Chondrocyte (in vitro differentiated cells): ENCODE results near the gene ATP7B. TPM values are rescaled to one million over a fixed set of nuclear protein-coding genes. Genes with fewer than 3 reads are reported as not detected.

Experiments
- DNase-seq: peaks from one replicate; pipeline ENCODE4 v3.0.0; 2021; ENCODE audit warnings: mixed read lengths, low spot score
- H3K27ac Mint-ChIP-seq: one replicate; pipeline ENCODE4 v1.8.0; 2021; ENCODE audit warnings: mild to moderate bottlenecking, moderate library complexity, mixed read lengths; ENCODE audit not compliant: unreplicated experiment
- H3K27me3 Mint-ChIP-seq: 2 replicates; pipeline ENCODE4 v1.8.0; 2021; ENCODE audit warnings: low read depth, mixed read lengths
- H3K36me3 Mint-ChIP-seq: 2 replicates; pipeline ENCODE4 v1.8.0; 2021; ENCODE audit warnings: low read depth, mixed read lengths
- H3K4me1 Mint-ChIP-seq: 2 replicates; pipeline ENCODE4 v1.8.0; 2021; ENCODE audit warnings: low read depth, mild to moderate bottlenecking, mixed read lengths
- H3K4me3 Mint-ChIP-seq: one replicate; pipeline ENCODE4 v1.8.0; 2021; ENCODE audit warnings: mild to moderate bottlenecking, moderate library complexity, mixed read lengths; ENCODE audit not compliant: unreplicated experiment
- H3K9me3 Mint-ChIP-seq: 2 replicates; pipeline ENCODE4 v1.8.0; 2021; ENCODE audit warnings: low read depth, mixed read lengths
- total RNA-seq: library from RNA; stranded (reverse); gene quantifications from 3 replicates; pipeline ENCODE4 v1.2.1, GENCODE V29; 2021
- TF ChIP-seq, protein P1 (sequence below): fragments of 200-600 bp; sonication (generic); IDR thresholded peaks from 2 replicates; pipeline ENCODE4 v1.5.0; 2021; ENCODE audit warnings: antibody characterized with exemption, mild to moderate bottlenecking, moderate library complexity

ATP7B gene
- total RNA-seq, 1 donor from 2014 or later, result 16.8 TPM

DNA sequence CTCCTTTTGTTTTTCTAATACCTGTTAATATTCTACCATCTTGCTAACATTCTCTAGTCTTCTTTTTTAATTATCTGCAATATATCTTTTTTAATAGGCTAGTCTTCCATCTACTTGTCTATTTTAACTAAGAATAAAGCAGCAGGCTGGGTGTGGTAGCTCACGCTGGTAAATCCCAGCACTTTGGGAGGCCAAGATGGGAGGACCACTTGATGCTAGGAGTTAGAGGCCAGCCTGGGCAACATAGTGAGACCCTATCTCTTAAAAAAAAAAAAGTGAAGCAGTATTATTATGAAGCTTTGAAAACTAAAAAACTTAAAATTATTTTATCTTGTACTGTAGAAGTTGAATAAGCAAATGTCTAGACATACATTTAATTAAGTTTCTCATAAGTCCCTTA lies 16.6 kb upstream of the ATP7B start:
- H3K27me3 Mint-ChIP-seq, result no peaks in the 10 kb centered on the region
- peaks cover 14% of the 10 kb centered on the region for H3K9me3 Mint-ChIP-seq
- H3K36me3 Mint-ChIP-seq, result peaks cover 49% of the 10 kb centered on the region
- TF ChIP-seq, protein P1, sequence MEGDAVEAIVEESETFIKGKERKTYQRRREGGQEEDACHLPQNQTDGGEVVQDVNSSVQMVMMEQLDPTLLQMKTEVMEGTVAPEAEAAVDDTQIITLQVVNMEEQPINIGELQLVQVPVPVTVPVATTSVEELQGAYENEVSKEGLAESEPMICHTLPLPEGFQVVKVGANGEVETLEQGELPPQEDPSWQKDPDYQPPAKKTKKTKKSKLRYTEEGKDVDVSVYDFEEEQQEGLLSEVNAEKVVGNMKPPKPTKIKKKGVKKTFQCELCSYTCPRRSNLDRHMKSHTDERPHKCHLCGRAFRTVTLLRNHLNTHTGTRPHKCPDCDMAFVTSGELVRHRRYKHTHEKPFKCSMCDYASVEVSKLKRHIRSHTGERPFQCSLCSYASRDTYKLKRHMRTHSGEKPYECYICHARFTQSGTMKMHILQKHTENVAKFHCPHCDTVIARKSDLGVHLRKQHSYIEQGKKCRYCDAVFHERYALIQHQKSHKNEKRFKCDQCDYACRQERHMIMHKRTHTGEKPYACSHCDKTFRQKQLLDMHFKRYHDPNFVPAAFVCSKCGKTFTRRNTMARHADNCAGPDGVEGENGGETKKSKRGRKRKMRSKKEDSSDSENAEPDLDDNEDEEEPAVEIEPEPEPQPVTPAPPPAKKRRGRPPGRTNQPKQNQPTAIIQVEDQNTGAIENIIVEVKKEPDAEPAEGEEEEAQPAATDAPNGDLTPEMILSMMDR, result no peak
- H3K4me1 Mint-ChIP-seq, result peaks cover 19% of the 10 kb centered on the region
- no peak overlapping the region for H3K4me3 Mint-ChIP-seq
- no peak overlapping the region for H3K27ac Mint-ChIP-seq
- DNase-seq, result no peak

GRCh38 chr13:52026246-52026626 lies 15.0 kb upstream of the ATP7B start:
- Mint-ChIP-seq H3K4me1 (peaks cover 19% of the 10 kb centered on the region), H3K27me3 (no peaks in the 10 kb centered on the region), H3K4me3 (no peak overlapping the region), H3K9me3 (peaks cover 14% of the 10 kb centered on the region), H3K27ac (no peak overlapping the region), H3K36me3 (peaks cover 52% of the 10 kb centered on the region)
- DNase-seq, result no peak
- TF ChIP-seq, protein P1, result no peak

DNA sequence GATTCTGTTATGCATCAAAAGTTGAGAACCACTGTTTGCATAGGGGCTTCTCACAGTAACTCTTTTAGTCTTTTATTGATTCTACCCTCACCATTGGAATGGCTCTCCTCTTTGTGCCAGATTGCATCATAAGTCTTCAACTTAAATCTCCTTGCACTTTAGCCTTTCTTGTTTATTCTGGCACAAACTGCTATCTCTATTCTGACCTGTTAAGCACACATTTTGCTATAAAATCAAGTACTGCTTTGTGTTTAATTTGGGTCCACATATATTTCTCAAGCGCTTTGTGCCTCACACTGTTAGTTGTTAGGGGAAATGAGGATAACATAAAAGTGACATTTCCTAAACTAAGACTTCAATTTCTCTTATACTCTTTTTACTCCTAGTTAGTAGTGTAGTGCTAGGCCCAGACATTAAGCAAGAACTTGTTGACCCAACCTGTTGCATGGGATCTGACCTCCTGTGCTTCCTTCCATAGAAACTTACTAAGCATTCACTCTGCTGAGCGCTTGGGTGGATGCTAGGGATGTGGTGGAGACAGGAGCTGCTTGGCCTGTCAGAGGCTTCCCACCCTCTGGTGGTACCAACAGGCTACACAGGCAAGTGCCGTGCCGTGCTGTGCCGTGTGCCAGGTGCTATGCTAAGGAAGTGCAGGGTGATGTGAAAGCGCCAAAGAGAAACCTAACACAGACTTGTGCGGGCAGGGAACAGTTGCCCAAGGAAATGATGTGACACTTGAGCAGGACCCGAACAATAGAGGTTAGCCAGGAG lies 14.4 kb upstream of the ATP7B start:
- Mint-ChIP-seq H3K4me3 (no peak overlapping the region), H3K27ac (no peak overlapping the region), H3K4me1 (peaks cover 19% of the 10 kb centered on the region), H3K27me3 (no peaks in the 10 kb centered on the region), H3K9me3 (peaks cover 14% of the 10 kb centered on the region), H3K36me3 (peaks cover 56% of the 10 kb centered on the region)
- peak; percentile 82 for DNase-seq
- TF ChIP-seq, protein P1, result no peak

GRCh38 chr13:52024481-52024880 lies 13.2 kb upstream of the ATP7B start, which contains the start of gene UTP14C:
Gene UTP14C (plus strand): TSS chr13:52024691. CDS start chr13:52028805, 4,114 bp downstream.
- Mint-ChIP-seq H3K27ac (no peak within 1 kb of the TSS), H3K36me3 (peaks cover 61% of the 10 kb centered on the region), H3K4me3 (no peak within 1 kb of the TSS), H3K9me3 (peaks cover 12% of the 10 kb centered on the region), H3K27me3 (no peaks in the 10 kb centered on the region), H3K4me1 (peaks cover 19% of the 10 kb centered on the region)
- TF ChIP-seq, protein P1, result no peak
- no peak for DNase-seq

DNA sequence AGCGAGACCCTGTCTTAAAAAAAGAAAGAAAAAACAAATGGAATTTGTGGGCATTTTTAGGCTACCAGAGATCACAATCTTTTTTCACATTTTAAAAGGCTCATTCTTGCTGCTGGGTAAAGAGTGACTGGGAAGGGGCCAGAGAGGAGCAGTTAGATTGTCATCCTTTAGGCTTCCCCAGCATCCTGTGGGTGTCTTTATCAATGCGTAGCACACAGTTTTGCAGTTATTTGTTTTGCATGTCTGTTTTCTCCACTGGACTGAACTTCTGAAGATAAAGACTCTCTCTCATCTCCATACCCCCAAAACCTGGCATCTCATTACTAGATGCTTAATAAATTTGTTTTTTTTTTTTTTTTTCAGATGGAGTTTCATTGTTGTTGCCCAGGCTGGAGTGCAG lies 11.1 kb upstream of the ATP7B start:
- Mint-ChIP-seq H3K27ac (no peak overlapping the region), H3K36me3 (peaks cover 53% of the 10 kb centered on the region), H3K27me3 (no peaks in the 10 kb centered on the region), H3K4me3 (no peak overlapping the region), H3K4me1 (peaks cover 19% of the 10 kb centered on the region), H3K9me3 (peaks cover 6% of the 10 kb centered on the region)
- DNase-seq, result no peak
- TF ChIP-seq, protein P1, result no peak
